Lower lobe of right lung (tissue), 2 donors: ENCODE results near the gene ANGPTL2. TPM values are rescaled to one million over a fixed set of nuclear protein-coding genes. Genes with fewer than 3 reads are reported as not detected.

Experiments used
- ATAC-seq, 2 donors: fragments of 200-7000 bp; cut with Tn5 transposase; one replicate each; pipeline ENCODE4 v1.9.1; 2020 to 2022; ENCODE audit warnings: mild to moderate bottlenecking in 2 of 2, moderate library complexity in 2 of 2
- DNase-seq: peaks from one replicate; pipeline ENCODE4 v3.0.0-alpha.2; 2020
- H3K27ac ChIP-seq: fragments of 200-600 bp; one replicate; pipeline ENCODE4 v1.8.0; 2022
- H3K27me3 ChIP-seq: fragments of 200-600 bp; one replicate; pipeline ENCODE4 v1.8.0; 2022; ENCODE audit warnings: low read depth
- H3K36me3 ChIP-seq: fragments of 200-600 bp; one replicate; pipeline ENCODE4 v1.8.0; 2022; ENCODE audit warnings: mild to moderate bottlenecking
- H3K4me1 ChIP-seq: fragments of 200-600 bp; one replicate; pipeline ENCODE4 v1.8.0; 2022
- H3K4me3 ChIP-seq: fragments of 200-600 bp; one replicate; pipeline ENCODE4 v1.8.0; 2022; ENCODE audit warnings: mild to moderate bottlenecking
- H3K9me3 ChIP-seq: fragments of 200-600 bp; one replicate; pipeline ENCODE4 v1.8.0; 2022
- intact Hi-C: fragments of 100-400 bp; cut with DNase I; formaldehyde crosslinking; loops from one replicate; pipeline ENCODE4 v1.11.0; 2022
- total RNA-seq: library from RNA; stranded (reverse); fragmentation: NEBNext Ultra II Directional; extraction: Animal tissue kit (Norgen Biotek cat#: 25700); gene quantifications from one replicate; pipeline ENCODE4 v1.2.1, GENCODE V29; 2021
- TF ChIP-seq, protein P1 (sequence below): fragments of 200-600 bp; IDR thresholded peaks from one replicate; pipeline ENCODE4 v1.8.0; 2022; ENCODE audit warnings: antibody characterized with exemption, mild to moderate bottlenecking
- donor health status: DM: no; HTN: yes; CAD: no; lungs with severe emphysema.

The ANGPTL2 gene
- total RNA-seq, 1 donor from 2014 or later: 11.4 TPM

DNA sequence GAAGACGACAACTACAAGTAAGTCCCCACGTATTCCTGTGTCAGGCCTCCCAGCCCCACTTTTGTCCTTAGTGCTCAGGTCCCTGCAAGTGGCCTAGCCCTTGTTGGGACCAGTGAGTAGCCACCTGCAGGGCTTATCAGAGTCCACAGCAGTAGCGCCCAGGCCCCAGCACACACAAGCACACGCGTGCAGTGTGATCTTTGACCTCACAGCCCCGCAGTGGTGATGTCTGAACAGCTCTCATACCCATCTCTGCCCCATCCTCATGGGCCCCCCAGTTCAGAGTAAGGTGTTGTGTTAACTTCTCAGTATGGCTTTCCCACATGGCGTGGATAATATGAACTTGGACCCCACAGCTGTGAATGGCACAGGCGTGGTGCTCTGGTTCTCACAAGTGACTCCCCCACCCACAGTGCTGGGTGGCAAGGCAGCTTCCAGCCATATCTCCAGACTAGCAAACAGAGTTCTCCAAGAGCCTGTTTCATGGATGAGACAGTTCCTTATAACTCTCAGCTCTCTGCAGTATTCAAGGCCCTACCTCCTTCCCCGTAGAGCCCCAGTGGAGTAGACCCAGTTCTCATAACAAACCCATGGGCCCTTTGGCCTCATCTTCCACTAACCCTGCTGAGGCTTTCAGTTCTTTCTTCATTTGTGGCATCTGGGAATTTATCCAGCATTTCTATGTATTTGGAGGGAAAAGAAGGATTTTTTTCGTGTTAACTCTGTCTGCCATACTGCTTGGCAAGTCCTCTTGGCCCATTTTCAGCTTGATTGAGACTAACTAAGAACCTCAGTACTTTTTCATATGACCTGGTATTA, 46.5 kb upstream of the ANGPTL2 start:
- ATAC-seq: peak in 1 of 2 donors; percentile 29

DNA sequence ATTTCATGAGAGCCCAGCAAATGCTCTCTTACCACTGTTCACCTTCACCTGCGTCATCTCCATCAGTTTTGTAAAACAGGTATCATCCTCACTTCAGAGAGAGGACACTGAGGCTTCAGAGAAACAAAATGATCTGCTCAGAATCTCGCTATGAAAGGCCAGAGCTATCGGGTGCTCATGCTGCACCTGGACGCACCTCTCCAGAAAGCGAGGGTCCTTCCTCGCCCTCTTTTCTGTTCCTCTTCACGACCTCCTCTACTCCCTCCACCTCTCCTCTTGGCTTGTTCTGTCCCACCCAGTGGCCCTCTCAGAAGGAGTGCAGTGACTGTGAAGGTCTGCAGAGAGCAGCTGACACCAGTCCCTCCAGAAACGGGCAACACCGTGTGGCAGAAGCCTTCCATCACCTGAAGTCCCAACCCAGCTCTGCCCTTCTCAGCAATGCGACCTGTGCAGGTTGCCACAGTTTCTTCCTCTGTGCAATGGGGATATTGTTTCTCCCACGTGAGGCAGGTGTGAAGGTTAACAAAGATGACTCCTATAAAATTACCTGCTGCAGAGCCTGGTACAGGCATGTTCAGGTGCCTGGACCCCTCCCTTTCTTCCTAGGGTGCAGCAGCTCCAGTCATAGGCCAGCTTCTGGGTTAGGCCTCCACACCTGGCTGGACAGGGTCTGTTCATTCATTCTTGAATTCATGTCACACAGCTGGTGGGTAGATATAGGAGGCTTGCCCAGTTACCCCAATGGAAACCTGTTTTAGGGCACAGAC, 45.3 kb upstream of the ANGPTL2 start:
- Histone ChIP-seq H3K27ac (no peak overlapping the region), H3K4me1 (peaks cover 8% of the 10 kb centered on the region), H3K27me3 (no peaks in the 10 kb centered on the region), H3K4me3 (no peak overlapping the region), H3K36me3 (peaks cover 7% of the 10 kb centered on the region), H3K9me3 (no peaks in the 10 kb centered on the region)
- intact Hi-C loops: no loop called here
- no peak for DNase-seq
- TF ChIP-seq, protein P1, sequence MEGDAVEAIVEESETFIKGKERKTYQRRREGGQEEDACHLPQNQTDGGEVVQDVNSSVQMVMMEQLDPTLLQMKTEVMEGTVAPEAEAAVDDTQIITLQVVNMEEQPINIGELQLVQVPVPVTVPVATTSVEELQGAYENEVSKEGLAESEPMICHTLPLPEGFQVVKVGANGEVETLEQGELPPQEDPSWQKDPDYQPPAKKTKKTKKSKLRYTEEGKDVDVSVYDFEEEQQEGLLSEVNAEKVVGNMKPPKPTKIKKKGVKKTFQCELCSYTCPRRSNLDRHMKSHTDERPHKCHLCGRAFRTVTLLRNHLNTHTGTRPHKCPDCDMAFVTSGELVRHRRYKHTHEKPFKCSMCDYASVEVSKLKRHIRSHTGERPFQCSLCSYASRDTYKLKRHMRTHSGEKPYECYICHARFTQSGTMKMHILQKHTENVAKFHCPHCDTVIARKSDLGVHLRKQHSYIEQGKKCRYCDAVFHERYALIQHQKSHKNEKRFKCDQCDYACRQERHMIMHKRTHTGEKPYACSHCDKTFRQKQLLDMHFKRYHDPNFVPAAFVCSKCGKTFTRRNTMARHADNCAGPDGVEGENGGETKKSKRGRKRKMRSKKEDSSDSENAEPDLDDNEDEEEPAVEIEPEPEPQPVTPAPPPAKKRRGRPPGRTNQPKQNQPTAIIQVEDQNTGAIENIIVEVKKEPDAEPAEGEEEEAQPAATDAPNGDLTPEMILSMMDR: no peak
- no peak for ATAC-seq

More for the DNA sequence above, 46.5 kb upstream of the ANGPTL2 start:
- Histone ChIP-seq H3K27me3 (no peaks in the 10 kb centered on the region), H3K4me3 (no peak overlapping the region), H3K4me1 (no peaks in the 10 kb centered on the region), H3K27ac (no peak overlapping the region), H3K36me3 (peaks cover 7% of the 10 kb centered on the region), H3K9me3 (no peaks in the 10 kb centered on the region)
- DNase-seq: no peak
- intact Hi-C loops: no loop called here
- TF ChIP-seq, protein P1: no peak

DNA sequence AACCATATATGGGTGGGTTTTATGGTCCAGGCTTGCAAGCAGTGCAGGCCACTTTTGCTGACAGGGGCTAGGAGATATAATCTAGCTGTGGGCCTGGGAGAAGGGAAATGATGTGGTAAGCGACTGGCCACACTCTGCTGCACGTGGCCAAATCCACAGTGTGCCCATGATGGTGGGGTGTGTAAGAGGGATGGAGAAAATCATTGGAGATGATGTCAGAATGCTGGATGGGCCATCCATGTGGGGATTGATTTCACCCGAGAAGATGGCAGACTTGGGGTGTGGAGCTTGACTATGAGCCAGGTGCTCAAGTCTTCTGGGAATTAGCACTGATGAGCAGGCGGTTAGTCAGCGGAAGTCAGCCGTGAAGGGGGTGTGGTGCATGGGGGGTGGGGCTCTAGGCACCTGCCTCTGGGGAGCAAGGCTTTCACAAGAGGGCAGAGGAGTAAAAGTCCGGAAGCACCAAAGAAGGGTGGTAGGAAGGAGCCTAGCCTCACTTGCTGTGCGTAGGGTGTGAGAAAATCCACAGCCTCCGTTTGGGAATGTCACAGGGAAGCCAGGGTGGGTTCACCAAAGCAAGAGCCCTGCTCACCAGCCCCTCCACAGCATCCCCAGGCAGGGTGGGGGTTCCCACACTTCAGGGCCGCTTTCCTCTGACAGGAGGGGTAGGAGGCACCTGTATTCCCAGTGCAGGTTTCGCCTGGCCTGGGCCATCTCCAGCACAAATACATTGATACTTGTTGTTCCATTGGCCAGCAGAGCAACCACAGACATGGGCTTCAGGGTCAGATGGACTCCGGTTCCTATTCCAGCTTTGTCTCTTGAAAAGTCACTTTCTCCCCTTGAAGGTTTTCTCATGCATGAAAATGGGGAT, 44.5 kb upstream of the ANGPTL2 start:
- Histone ChIP-seq H3K4me3 (no peak overlapping the region), H3K4me1 (peaks cover 8% of the 10 kb centered on the region), H3K27me3 (no peaks in the 10 kb centered on the region), H3K9me3 (no peaks in the 10 kb centered on the region), H3K27ac (no peak overlapping the region), H3K36me3 (peaks cover 7% of the 10 kb centered on the region)
- DNase-seq (no peak), ATAC-seq (no peak)
- intact Hi-C loops: no loop called here
- TF ChIP-seq, protein P1: no peak

DNA sequence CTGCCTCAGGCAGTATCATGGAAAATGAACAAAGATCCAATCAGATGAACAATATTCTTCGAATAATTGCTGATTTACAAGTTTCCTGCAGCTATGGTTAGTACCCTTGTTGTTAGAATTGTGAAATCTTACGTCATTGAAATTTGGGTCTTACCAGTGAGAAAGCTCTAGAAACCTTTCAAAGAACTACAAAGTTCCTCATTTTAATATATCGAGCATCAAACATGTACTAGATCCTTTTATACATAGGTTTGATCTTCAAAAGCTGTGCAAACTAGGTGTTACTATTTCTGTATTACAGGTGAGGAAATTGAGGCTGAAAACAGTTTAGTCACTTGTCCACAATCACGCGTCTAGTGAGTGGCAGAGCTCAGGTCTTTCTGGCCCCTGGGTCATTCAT, 43.7 kb upstream of the ANGPTL2 start:
- Histone ChIP-seq H3K27ac (no peak overlapping the region), H3K4me3 (no peak overlapping the region), H3K36me3 (peaks cover 7% of the 10 kb centered on the region), H3K27me3 (no peaks in the 10 kb centered on the region), H3K9me3 (no peaks in the 10 kb centered on the region), H3K4me1 (peaks cover 8% of the 10 kb centered on the region)
- TF ChIP-seq, protein P1: no peak
- intact Hi-C loops: no loop called here
- DNase-seq (no peak), ATAC-seq (no peak)

DNA sequence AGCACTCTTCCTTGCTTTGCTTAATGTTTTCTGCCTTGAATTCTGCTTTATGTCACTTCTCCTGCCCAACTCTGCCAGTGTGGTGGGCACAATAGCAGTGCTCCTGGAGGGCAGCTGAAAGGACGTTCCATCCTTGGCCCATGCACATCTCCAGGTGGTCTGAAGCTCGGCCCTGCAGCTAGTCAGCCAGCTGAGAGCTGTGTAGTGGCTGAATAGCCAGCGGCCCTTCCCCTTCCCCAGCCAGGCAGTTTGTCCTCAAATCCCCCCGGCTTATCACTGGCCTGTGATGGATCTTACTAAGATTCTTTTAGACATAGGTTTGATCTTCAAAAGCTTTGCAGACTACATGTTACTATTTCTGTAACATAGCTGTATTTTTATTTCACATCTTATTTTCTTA, 42.7 kb upstream of the ANGPTL2 start:
- Histone ChIP-seq H3K9me3 (no peaks in the 10 kb centered on the region), H3K27me3 (no peaks in the 10 kb centered on the region), H3K4me3 (no peak overlapping the region), H3K27ac (no peak overlapping the region), H3K36me3 (peaks cover 7% of the 10 kb centered on the region), H3K4me1 (peaks cover 8% of the 10 kb centered on the region)
- DNase-seq (no peak), ATAC-seq (no peak)
- intact Hi-C loops: no loop called here
- TF ChIP-seq, protein P1: no peak
